A549 (cell line): ENCODE data around the gene SMARCAL1. TPM values are rescaled to one million over a fixed set of nuclear protein-coding genes. Genes with fewer than 3 reads are reported as not detected.

Experiments used
- ATAC-seq, 2 experiments: fragments of 200-7000 bp in 1 of 2; fragments of >200 bp in 1 of 2; cut with Nextera tagmentation in 1 of 2; cut with Tn5 transposase in 1 of 2; 3 replicates each; pipeline versions ENCODE4 v1.8.0 to v1.9.1; 2018 to 2020; ENCODE audit warnings: mild to moderate bottlenecking in 1 of 2, moderate library complexity in 1 of 2
- CTCF ChIA-PET: fragments of 300-600 bp; sonication (Branson Sonifier 250); formaldehyde crosslinking; extraction: SDS; loops from one replicate; lab custom pipeline; 2021; ENCODE audit warnings: antibody characterized with exemption, inconsistent platforms; lab: Yijun Ruan, JAX
- POLR2A ChIA-PET: fragments of 350-600 bp; formaldehyde crosslinking; extraction: SDS; loops from one replicate; lab custom pipeline; 2021; ENCODE audit warnings: antibody characterized with exemption, inconsistent platforms; lab: Yijun Ruan, JAX
- DNase-seq, 2 experiments: peaks; one replicate each; pipeline versions ENCODE4 v3.0.0 to v3.0.0-alpha.2; 2011 to 2016; ENCODE audit warnings: low read depth in 1 of 2, low spot score in 1 of 2
- FAIRE-seq: peaks from 2 replicates; lab custom pipeline; 2011; peaks lifted over from hg19 to GRCh38; lab: Jason Lieb, UNC
- H3K27ac ChIP-seq, 2 experiments: fragments of >200 bp; sonication (Bioruptor Twin); formaldehyde crosslinking; 3 replicates each; pipeline ENCODE4 v1.5.1; 2016 to 2017
- H3K4me1 ChIP-seq: fragments of >200 bp; sonication (Bioruptor Twin); formaldehyde crosslinking; 3 replicates; pipeline ENCODE4 v1.6.1; 2016
- H3K4me2 ChIP-seq: fragments of >200 bp; sonication (Bioruptor Twin); formaldehyde crosslinking; 3 replicates; pipeline ENCODE4 v1.6.1; 2016
- H3K4me3 ChIP-seq: fragments of >200 bp; sonication (Bioruptor Twin); formaldehyde crosslinking; 3 replicates; pipeline ENCODE4 v1.5.1; 2016
- H3K9me3 ChIP-seq: fragments of >200 bp; sonication (Bioruptor Twin); formaldehyde crosslinking; 3 replicates; pipeline ENCODE4 v1.6.1; 2016
- BHLHE40 ChIP-seq: IDR thresholded peaks from 2 replicates; pipeline ENCODE4 v1.6.1; 2012; ENCODE audit warnings: low read depth, low read length, inconsistent platforms
- CBX8 ChIP-seq: fragments of 200-600 bp; sonication (generic); IDR thresholded peaks from 2 replicates; pipeline ENCODE4 v1.6.1; 2016
- CEBPB ChIP-seq, 2 experiments: fragments of >200 bp in 1 of 2; sonication (Bioruptor Twin) in 1 of 2; formaldehyde crosslinking in 1 of 2; IDR thresholded peaks; 2 replicates each; pipeline ENCODE4 v1.6.1; 2012 to 2016
- CHD2 ChIP-seq: fragments of 150-350 bp; IDR thresholded peaks from 2 replicates; pipeline ENCODE4 v1.6.1; 2014; ENCODE audit warnings: low read length; ENCODE audit not compliant: partially characterized antibody
- EHF ChIP-seq: fragments of 250-450 bp; sonication (Bioruptor Pico); IDR thresholded peaks from 2 replicates; pipeline ENCODE4 v1.5.0; 2020; ENCODE audit warnings: mild to moderate bottlenecking
- EP300 ChIP-seq, 2 experiments: fragments of >200 bp; sonication (Bioruptor Twin); formaldehyde crosslinking; IDR thresholded peaks; 2 replicates in 1 of 2; 3 replicates in 1 of 2; pipeline ENCODE4 v1.6.1; 2016 to 2017
- FOSL2 ChIP-seq, 2 experiments: fragments of 450-650 bp in 1 of 2; fragments of >200 bp in 1 of 2; sonication (Bioruptor Twin) in 1 of 2; formaldehyde crosslinking; IDR thresholded peaks; 2 replicates each; pipeline versions ENCODE4 v1.5.0 to v1.6.1; 2016 to 2020; ENCODE audit warnings: mild to moderate bottlenecking in 1 of 2, moderate library complexity in 1 of 2
- HDAC2 ChIP-seq: fragments of 200-600 bp; sonication (generic); IDR thresholded peaks from 2 replicates; pipeline ENCODE4 v1.6.1; 2016
- HEYL ChIP-seq: fragments of 250-450 bp; sonication (Bioruptor Pico); IDR thresholded peaks from 2 replicates; pipeline ENCODE4 v1.8.0; 2021; ENCODE audit warnings: mild to moderate bottlenecking, moderate library complexity
- HOXA7 ChIP-seq: fragments of 250-450 bp; sonication (Bioruptor Pico); IDR thresholded peaks from 2 replicates; pipeline ENCODE4 v1.5.0; 2020; ENCODE audit warnings: mild to moderate bottlenecking, moderate library complexity
- JUN ChIP-seq, 2 experiments: fragments of >200 bp; sonication (Bioruptor Twin); formaldehyde crosslinking; IDR thresholded peaks; 2 replicates in 1 of 2; 3 replicates in 1 of 2; pipeline ENCODE4 v1.6.1; 2016 to 2017
- KDM5A ChIP-seq: fragments of 200-600 bp; sonication (generic); IDR thresholded peaks from 2 replicates; pipeline ENCODE4 v1.6.1; 2016; ENCODE audit warnings: antibody characterized with exemption, mild to moderate bottlenecking
- NFE2L2 ChIP-seq: fragments of 150-350 bp; conservative IDR thresholded peaks from 2 replicates; pipeline ENCODE4 v1.6.1; 2014; ENCODE audit warnings: low read length
- NR3C1 ChIP-seq: fragments of >200 bp; sonication (Bioruptor Twin); formaldehyde crosslinking; IDR thresholded peaks from 3 replicates; pipeline ENCODE4 v1.6.1; 2017
- RAD21 ChIP-seq, 2 experiments: fragments of >200 bp in 1 of 2; sonication (Bioruptor Twin) in 1 of 2; formaldehyde crosslinking in 1 of 2; IDR thresholded peaks in 1 of 2; conservative IDR thresholded peaks in 1 of 2; 2 replicates in 1 of 2; 3 replicates in 1 of 2; pipeline ENCODE4 v1.6.1; 2012 to 2018; ENCODE audit warnings: inconsistent platforms in 1 of 2
- RCOR1 ChIP-seq: fragments of 150-350 bp; IDR thresholded peaks from 2 replicates; pipeline ENCODE4 v1.6.1; 2014; ENCODE audit warnings: antibody characterized with exemption, low read length, low read depth
- ZC3H11A ChIP-seq: fragments of 450-650 bp; IDR thresholded peaks from 2 replicates; pipeline ENCODE4 v1.6.1; 2014; ENCODE audit warnings: antibody characterized with exemption, mild to moderate bottlenecking
- WGBS: methylation state at CpG from one replicate; pipeline ENCODE4 v1.1.6; 2017; ENCODE audit errors: missing lambda C conversion rate; 5-methylcytosine and 5-hydroxymethylcytosine counted together
- polyA plus RNA-seq, 4 experiments: library from polyadenylated mRNA; depleted of rRNA in 3 of 4; stranded (reverse); fragments of >200 nt; fragmentation: RNase III in 1 of 4; extraction: RNeasy Plus Mini Kit Qiagen cat#74134 plus additional on column Dnase treatment in 1 of 4; gene quantifications; 2 replicates in 3 of 4; 3 replicates in 1 of 4; pipeline ENCODE4 v1.2.3, GENCODE V29; 2011 to 2017
- TF ChIP-seq, protein P1 (sequence below): fragments of >200 bp; sonication (Bioruptor Twin); formaldehyde crosslinking; IDR thresholded peaks from 3 replicates; pipeline ENCODE4 v1.6.1; 2016
- TF ChIP-seq, protein P2 (sequence below): fragments of >200 bp; sonication (Bioruptor Twin); formaldehyde crosslinking; IDR thresholded peaks from 2 replicates; pipeline ENCODE4 v1.6.1; 2016
- TF ChIP-seq, protein P3 (sequence below): fragments of 250-450 bp; sonication (Bioruptor Pico); IDR thresholded peaks from 2 replicates; pipeline ENCODE4 v1.5.0; 2020; ENCODE audit warnings: low read depth, mild to moderate bottlenecking, moderate library complexity
- TF ChIP-seq, protein P4 (sequence below): fragments of 450-650 bp; IDR thresholded peaks from 2 replicates; pipeline ENCODE4 v1.6.1; 2014; ENCODE audit warnings: antibody characterized with exemption
- TF ChIP-seq, protein P5 (sequence below): fragments of 150-350 bp; IDR thresholded peaks from 2 replicates; pipeline ENCODE4 v1.6.1; 2014; ENCODE audit warnings: low read depth, mild to moderate bottlenecking, low read length
- TF ChIP-seq, protein P6 (sequence below): IDR thresholded peaks from 2 replicates; pipeline ENCODE4 v1.6.1; 2012

Gene SMARCAL1
- polyA plus RNA-seq, 2 of the 4 experiments (the other 2 are of a cell fraction): 18.4 to 28.7 TPM

DNA sequence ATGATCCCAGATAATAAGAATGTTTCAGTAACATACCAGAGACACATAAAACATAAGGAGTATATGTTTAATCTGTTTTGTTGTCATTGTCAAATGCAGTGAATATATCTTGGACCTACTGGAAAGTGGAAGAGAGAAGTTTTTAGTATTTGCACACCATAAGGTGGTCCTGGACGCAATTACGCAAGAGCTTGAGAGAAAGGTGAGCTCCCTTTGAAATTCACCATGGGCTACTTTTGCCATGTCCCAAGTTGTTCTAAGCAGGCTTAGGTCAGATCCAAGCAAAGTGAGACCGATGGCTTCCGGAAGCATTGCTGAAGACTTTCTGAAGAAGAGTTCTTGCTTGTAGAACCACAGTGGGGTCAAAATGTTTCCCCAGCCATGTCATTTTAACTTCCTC, 55.6 kb downstream of the SMARCAL1 start:
- Histone ChIP-seq H3K9me3 (no peaks in the 10 kb centered on the region), H3K27ac (no peak overlapping the region), H3K4me1 (no peaks in the 10 kb centered on the region), H3K4me3 (no peak overlapping the region), H3K4me2 (no peak overlapping the region)
- POLR2A ChIA-PET: no interaction called here
- FAIRE-seq (no peak), ATAC-seq (no peak), DNase-seq (no peak)
- TF ChIP-seq CEBPB (IDR thresholded peaks at IDR 0.05): peak; percentile 26 to 62; a peak in 2 of 4 replicates
- no peak for TF ChIP-seq ZC3H11A
- 91% methylated on average over 4 of the region's 4 CpGs for WGBS
- CTCF ChIA-PET: interaction anchor here (1.2 kb wide), 1 partner anchor 11 kb away, joined by 3 read pairs; no protein-coding TSS in a partner anchor

DNA sequence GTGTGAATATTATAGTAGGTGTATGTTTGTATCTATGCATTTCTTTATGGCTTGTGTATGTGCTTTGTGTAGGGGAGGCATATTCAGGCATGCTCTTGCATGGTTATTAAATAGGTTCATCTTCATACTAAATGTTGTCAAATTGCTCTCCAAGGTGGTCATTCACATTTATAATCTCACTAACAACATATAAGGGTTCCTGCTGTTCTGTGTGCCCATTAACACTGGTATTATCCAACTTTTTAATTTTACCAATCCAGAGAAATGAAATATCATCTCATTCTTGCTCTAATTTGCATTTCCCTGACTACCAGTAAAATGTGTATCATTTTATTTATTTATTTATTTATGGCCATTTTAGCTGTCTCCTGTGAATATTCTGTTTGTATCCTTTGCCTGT, 57.4 kb downstream of the SMARCAL1 start:
- TF ChIP-seq CBX8: no peak
- TF ChIP-seq EHF (CRISPR knock-in tag): no peak
- no peak for TF ChIP-seq RCOR1
- TF ChIP-seq, protein P1, sequence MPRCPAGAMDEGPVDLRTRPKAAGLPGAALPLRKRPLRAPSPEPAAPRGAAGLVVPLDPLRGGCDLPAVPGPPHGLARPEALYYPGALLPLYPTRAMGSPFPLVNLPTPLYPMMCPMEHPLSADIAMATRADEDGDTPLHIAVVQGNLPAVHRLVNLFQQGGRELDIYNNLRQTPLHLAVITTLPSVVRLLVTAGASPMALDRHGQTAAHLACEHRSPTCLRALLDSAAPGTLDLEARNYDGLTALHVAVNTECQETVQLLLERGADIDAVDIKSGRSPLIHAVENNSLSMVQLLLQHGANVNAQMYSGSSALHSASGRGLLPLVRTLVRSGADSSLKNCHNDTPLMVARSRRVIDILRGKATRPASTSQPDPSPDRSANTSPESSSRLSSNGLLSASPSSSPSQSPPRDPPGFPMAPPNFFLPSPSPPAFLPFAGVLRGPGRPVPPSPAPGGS: no peak
- TF ChIP-seq JUN (IDR thresholded peaks at IDR 0.05): no peak
- no peak for TF ChIP-seq HEYL (CRISPR knock-in tag)
- TF ChIP-seq CHD2: no peak
- TF ChIP-seq NR3C1: no peak
- TF ChIP-seq, protein P2, sequence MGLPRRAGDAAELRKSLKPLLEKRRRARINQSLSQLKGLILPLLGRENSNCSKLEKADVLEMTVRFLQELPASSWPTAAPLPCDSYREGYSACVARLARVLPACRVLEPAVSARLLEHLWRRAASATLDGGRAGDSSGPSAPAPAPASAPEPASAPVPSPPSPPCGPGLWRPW: no peak
- TF ChIP-seq, protein P3, sequence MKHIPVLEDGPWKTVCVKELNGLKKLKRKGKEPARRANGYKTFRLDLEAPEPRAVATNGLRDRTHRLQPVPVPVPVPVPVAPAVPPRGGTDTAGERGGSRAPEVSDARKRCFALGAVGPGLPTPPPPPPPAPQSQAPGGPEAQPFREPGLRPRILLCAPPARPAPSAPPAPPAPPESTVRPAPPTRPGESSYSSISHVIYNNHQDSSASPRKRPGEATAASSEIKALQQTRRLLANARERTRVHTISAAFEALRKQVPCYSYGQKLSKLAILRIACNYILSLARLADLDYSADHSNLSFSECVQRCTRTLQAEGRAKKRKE (CRISPR knock-in tag): no peak
- TF ChIP-seq RAD21 (conservative IDR thresholded peaks at IDR 0.05 in 1 of 2, IDR thresholded peaks at IDR 0.05 in 1 of 2): no peak
- no peak for TF ChIP-seq BHLHE40
- no peak for TF ChIP-seq KDM5A
- TF ChIP-seq, protein P4, sequence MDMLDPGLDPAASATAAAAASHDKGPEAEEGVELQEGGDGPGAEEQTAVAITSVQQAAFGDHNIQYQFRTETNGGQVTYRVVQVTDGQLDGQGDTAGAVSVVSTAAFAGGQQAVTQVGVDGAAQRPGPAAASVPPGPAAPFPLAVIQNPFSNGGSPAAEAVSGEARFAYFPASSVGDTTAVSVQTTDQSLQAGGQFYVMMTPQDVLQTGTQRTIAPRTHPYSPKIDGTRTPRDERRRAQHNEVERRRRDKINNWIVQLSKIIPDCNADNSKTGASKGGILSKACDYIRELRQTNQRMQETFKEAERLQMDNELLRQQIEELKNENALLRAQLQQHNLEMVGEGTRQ: no peak
- TF ChIP-seq HOXA7: no peak
- no peaks in the 10 kb centered on the region for H3K4me1 ChIP-seq
- no peak overlapping the region for H3K4me2 ChIP-seq
- no peak for FAIRE-seq
- DNase-seq: no peak
- no peak overlapping the region for H3K4me3 ChIP-seq
- ChIA-PET POLR2A (no interaction called here), CTCF (interaction anchor here (0.6 kb wide), 1 partner anchor 1526 kb away, joined by 3 read pairs; no protein-coding TSS in a partner anchor)
- H3K27ac ChIP-seq: no peak overlapping the region
- no peaks in the 10 kb centered on the region for H3K9me3 ChIP-seq
- no peak for ATAC-seq

DNA sequence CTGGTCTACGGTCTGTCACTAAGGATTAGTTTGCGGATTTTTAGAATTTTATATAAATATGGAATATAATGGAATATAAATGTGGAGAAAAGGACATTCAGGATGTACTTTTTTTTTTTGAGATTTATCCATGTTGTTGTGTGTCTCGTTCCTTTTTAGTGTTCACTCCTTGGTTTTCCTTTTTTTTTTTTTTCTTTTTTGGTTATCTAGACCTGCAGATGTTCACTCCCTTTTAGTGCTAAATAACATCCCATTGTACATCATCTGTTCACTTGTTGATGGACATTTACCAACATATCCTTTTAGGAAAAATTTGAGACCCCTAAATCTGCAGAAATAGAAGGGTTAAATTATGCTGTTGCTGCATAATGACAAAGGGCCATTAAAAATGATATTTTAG, 60.9 kb downstream of the SMARCAL1 start:
- Histone ChIP-seq H3K27ac (no peak overlapping the region), H3K4me1 (no peaks in the 10 kb centered on the region), H3K4me3 (no peak overlapping the region), H3K4me2 (no peak overlapping the region), H3K9me3 (no peaks in the 10 kb centered on the region)
- ATAC-seq (no peak), FAIRE-seq (no peak), DNase-seq (no peak)
- 90% methylated on average over 3 of the region's 3 CpGs for WGBS
- CTCF ChIA-PET: no interaction called here
- POLR2A ChIA-PET: no interaction called here
- TF ChIP-seq, protein P5, sequence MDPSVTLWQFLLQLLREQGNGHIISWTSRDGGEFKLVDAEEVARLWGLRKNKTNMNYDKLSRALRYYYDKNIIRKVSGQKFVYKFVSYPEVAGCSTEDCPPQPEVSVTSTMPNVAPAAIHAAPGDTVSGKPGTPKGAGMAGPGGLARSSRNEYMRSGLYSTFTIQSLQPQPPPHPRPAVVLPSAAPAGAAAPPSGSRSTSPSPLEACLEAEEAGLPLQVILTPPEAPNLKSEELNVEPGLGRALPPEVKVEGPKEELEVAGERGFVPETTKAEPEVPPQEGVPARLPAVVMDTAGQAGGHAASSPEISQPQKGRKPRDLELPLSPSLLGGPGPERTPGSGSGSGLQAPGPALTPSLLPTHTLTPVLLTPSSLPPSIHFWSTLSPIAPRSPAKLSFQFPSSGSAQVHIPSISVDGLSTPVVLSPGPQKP: no peak
- TF ChIP-seq CBX8 (no peak), RCOR1 (no peak), EP300 (IDR thresholded peaks at IDR 0.05) (no peak), FOSL2 (IDR thresholded peaks at IDR 0.05) (no peak), FOSL2 (CRISPR knock-in tag; IDR thresholded peaks at IDR 0.05) (no peak), HDAC2 (no peak), NFE2L2 (no peak)
- TF ChIP-seq, protein P3 (CRISPR knock-in tag): no peak
- TF ChIP-seq, protein P6, sequence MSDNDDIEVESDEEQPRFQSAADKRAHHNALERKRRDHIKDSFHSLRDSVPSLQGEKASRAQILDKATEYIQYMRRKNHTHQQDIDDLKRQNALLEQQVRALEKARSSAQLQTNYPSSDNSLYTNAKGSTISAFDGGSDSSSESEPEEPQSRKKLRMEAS: no peak
